ENCODE results near the gene HEXIM1. TPM values are rescaled to one million over a fixed set of nuclear protein-coding genes. Genes with fewer than 3 reads are reported as not detected.

The HEXIM1 gene
- total RNA-seq, 6 experiments from 2014 or later = 14.0 to 27.1 (median 19.6) TPM

DNA sequence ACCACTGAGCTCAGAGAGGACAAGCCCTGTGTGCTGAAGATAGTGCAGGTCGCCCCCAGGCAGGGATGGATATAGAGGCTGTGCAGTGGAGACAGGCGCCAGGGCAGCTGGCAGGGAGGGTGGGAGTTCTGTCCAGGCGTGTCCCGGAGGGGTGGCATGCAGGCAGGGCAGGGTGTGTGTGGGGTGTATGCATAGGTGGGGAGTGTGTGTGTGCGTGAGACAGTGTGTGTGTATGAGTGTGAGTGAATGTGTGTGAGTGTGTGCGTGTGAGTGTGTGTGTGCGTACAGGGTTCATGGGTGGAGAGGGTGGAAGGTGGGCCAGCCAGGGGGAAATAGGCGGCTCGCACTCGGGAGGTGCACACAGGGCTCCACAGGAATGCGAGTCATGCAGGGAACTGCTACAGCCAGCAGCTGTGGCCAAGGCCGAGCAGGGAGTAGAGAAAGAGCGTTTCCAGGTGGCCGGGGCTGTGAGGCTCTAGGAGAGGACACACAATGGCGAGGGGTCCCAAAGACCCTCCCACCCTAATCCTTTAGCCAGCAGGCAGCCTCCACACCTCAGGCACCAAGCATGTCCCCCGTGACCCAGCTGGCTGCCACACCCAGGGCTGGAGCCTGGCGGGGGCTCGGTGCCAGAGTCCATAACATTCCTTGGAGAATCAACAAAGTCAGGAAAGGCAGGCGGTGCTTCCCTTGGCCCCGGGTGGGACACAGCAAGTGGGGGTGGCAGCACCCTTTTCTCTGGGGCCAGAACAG is 20.6 kb upstream of the HEXIM1 start:
- no peaks in the 10 kb centered on the region for H3K27me3 ChIP-seq
- TF ChIP-seq, protein P1, sequence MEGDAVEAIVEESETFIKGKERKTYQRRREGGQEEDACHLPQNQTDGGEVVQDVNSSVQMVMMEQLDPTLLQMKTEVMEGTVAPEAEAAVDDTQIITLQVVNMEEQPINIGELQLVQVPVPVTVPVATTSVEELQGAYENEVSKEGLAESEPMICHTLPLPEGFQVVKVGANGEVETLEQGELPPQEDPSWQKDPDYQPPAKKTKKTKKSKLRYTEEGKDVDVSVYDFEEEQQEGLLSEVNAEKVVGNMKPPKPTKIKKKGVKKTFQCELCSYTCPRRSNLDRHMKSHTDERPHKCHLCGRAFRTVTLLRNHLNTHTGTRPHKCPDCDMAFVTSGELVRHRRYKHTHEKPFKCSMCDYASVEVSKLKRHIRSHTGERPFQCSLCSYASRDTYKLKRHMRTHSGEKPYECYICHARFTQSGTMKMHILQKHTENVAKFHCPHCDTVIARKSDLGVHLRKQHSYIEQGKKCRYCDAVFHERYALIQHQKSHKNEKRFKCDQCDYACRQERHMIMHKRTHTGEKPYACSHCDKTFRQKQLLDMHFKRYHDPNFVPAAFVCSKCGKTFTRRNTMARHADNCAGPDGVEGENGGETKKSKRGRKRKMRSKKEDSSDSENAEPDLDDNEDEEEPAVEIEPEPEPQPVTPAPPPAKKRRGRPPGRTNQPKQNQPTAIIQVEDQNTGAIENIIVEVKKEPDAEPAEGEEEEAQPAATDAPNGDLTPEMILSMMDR (IDR thresholded peaks at IDR 0.05) = no peak
- no peak for TF ChIP-seq POLR2A (IDR thresholded peaks at IDR 0.05)
- DNase-seq = no peak
- ATAC-seq = no peak
- H3K4me1 ChIP-seq = peaks cover 0 to 7% (median 0%) of the 10 kb centered on the region in 4 donors
- no peak overlapping the region for H3K4me3 ChIP-seq
- 51% methylated on average over 15 of the region's 20 CpGs for WGBS (ENCODE audit: insufficient coverage, low coverage, low lambda C conversion rate, missing lambda C conversion rate)
- intact Hi-C loops (cut with DNase I) = loop anchor here (10.0 kb wide), 2 partner anchors 203 to 213 kb away; partner anchors contain the start of gene GFAP (in 1 of the 2)
- no peaks in the 10 kb centered on the region for H3K36me3 ChIP-seq
- no peaks in the 10 kb centered on the region for H3K9me3 ChIP-seq
- no peak overlapping the region for H3K27ac ChIP-seq

DNA sequence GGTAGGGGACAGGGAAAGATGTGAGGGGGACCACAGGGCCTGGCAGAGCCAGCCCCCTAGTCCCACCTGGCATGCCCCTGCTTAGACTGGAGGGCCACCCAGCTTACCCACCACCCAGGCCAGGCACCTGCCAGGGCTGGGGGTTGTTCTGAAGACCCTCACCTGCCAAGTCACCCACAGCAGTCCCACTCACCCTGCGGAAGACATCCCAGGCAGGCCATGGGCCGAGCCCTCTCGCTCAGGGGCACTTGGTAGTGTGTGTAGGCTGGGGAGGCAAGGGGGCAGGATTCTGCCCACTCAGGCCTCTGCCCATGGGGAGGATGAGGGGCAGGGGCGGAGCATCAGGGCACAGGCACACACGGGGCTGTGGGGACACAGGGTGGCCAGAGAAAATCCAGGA is 19.9 kb upstream of the HEXIM1 start:
- no peak overlapping the region for H3K4me3 ChIP-seq
- 58% methylated on average over 2 of the region's 5 CpGs for WGBS (ENCODE audit: insufficient coverage, low coverage, low lambda C conversion rate, missing lambda C conversion rate)
- no peaks in the 10 kb centered on the region for H3K9me3 ChIP-seq
- ATAC-seq = no peak
- no peaks in the 10 kb centered on the region for H3K36me3 ChIP-seq
- no peaks in the 10 kb centered on the region for H3K27me3 ChIP-seq
- DNase-seq = no peak
- intact Hi-C loops (cut with DNase I) = loop anchor here (10.0 kb wide), 2 partner anchors 204 to 214 kb away; partner anchors contain the start of gene GFAP (in 1 of the 2)
- no peak overlapping the region for H3K27ac ChIP-seq
- peaks cover 0 to 7% (median 0%) of the 10 kb centered on the region in 4 donors for H3K4me1 ChIP-seq
- TF ChIP-seq POLR2A (IDR thresholded peaks at IDR 0.05) = no peak
- TF ChIP-seq, protein P1 (IDR thresholded peaks at IDR 0.05) = no peak

DNA sequence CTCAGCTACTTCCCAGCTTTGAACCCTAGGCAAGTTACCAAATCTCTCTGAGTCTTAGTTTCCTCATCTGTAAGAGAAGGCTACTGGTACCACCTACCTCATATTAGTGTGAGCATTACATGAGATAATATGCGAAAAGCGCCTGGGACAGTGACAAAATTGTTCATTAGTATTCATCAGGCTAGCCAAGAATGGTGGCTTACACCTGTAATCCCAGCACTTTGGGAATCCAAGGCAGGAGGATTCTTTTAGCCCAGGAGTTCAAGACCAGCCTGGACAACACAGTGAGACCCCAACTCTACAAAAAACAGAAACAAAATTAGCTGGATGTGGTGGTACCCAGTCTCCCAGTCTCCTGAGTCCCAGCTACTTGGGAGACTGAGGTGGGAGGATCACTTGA is 19.3 kb upstream of the HEXIM1 start:
- Histone ChIP-seq H3K4me1 (peaks cover 0 to 7% (median 0%) of the 10 kb centered on the region in 4 donors), H3K4me3 (no peak overlapping the region), H3K27ac (no peak overlapping the region), H3K36me3 (no peaks in the 10 kb centered on the region), H3K27me3 (no peaks in the 10 kb centered on the region), H3K9me3 (no peaks in the 10 kb centered on the region)
- 95% methylated on average over 2 of the region's 2 CpGs for WGBS (ENCODE audit: insufficient coverage, low coverage, low lambda C conversion rate, missing lambda C conversion rate)
- no peak for TF ChIP-seq POLR2A (IDR thresholded peaks at IDR 0.05)
- TF ChIP-seq, protein P1 (IDR thresholded peaks at IDR 0.05) = no peak
- ATAC-seq (no peak), DNase-seq (no peak)
- intact Hi-C loops (cut with DNase I) = loop anchor here (10.0 kb wide), 2 partner anchors 204 to 214 kb away; partner anchors contain the start of gene GFAP (in 1 of the 2)

DNA sequence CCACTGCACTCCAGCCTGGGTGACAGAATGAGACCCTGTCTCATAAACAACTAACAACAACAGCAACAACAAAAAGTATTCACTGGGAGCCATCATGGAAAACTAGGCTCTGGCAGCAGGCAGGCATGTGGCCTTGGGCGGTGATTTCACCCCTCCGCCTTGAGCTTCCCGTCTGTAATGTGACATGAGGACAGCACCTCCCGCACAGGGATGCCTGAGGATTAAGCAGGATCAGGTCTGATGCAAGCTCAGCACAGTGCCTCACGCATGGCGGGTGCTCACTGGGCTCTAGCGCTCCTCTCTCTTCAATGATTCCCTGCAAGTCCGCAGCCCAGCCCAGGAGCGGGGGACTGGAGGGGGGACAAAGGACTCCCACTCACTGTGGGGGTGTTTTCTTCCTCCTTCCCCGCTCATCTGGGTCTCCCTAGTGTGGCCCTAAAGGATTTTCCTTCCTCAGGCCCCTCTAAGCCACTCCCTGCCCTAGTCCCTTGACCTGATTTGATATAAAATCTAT is 18.8 kb upstream of the HEXIM1 start:
- no peak overlapping the region for H3K4me3 ChIP-seq
- WGBS (ENCODE audit: insufficient coverage, low coverage, low lambda C conversion rate, missing lambda C conversion rate) = 60% methylated on average over 1 of the region's 10 CpGs
- no peaks in the 10 kb centered on the region for H3K9me3 ChIP-seq
- no peak for TF ChIP-seq POLR2A (IDR thresholded peaks at IDR 0.05)
- TF ChIP-seq, protein P1 (IDR thresholded peaks at IDR 0.05) = no peak
- H3K27ac ChIP-seq = no peak overlapping the region
- ATAC-seq (no peak), DNase-seq (no peak)
- intact Hi-C loops (cut with DNase I) = loop anchor here (10.0 kb wide), 2 partner anchors 205 to 215 kb away; partner anchors contain the start of gene GFAP (in 1 of the 2)
- peaks cover 0 to 7% (median 0%) of the 10 kb centered on the region in 4 donors for H3K4me1 ChIP-seq
- no peaks in the 10 kb centered on the region for H3K36me3 ChIP-seq
- H3K27me3 ChIP-seq = no peaks in the 10 kb centered on the region
